SHP77 treated with DMSO at 0.1 percent for 48 hours (cell line): ENCODE results near the gene ENOX1.

Source experiments
- DNase-seq: peaks from one replicate; lab custom pipeline; 2025; lab: John Stamatoyannopoulos, UW

Gene ENOX1

DNA sequence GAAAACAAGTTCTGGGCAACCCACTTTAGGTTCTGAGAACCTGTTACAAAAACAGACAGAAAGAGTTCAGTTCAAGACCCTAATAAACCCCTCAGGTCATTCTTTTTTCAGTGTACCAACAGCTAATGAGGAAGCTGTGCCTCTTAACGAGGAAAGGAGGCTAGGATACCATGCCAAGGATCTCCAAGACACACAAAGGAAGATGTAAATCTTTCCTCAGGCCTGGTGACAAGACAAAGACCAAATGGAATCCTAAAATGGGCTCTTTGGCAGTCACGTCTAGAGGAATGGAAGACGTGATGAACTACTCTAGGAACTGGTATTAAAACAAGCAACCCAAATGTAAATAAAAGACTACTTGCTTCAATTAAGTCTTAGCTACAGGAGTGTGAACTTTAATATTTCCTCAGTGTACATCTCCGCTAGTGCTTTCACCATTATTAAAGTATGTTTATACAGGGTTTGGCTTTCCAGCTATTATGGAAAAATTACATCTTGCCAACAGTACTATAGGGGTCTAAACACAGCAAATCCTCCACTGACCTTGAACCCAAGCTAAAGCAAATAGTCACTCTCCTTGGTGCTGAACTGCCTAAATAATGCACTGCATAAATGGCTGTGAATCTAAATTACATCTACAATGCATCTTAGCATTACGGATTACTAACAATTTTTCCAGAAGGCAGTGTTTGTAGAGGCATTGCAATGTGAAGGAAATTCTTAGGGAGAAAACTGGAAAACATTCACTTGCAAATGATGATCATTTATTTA is 42.3 kb downstream of the ENOX1 start:
- DNase-seq = no peak

DNA sequence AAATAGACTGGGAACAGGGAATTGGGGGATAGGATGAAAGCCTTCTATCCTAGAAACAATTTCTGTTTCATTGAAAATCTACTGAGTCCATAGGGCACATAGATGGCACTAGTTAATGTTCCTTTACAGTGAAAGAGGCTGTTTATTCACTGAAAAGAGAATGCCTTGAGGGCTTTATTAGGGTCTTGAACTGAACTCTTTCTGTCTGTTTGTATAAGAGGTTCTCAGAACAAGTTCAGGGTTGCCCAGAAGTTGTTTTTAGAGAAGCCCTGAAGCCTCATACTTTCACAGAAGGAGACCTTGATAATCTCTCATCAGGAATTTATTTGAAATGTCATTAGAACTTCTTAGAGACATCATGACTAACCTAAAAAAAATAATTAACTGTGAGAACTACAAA is 43.9 kb downstream of the ENOX1 start:
- DNase-seq = no peak

DNA sequence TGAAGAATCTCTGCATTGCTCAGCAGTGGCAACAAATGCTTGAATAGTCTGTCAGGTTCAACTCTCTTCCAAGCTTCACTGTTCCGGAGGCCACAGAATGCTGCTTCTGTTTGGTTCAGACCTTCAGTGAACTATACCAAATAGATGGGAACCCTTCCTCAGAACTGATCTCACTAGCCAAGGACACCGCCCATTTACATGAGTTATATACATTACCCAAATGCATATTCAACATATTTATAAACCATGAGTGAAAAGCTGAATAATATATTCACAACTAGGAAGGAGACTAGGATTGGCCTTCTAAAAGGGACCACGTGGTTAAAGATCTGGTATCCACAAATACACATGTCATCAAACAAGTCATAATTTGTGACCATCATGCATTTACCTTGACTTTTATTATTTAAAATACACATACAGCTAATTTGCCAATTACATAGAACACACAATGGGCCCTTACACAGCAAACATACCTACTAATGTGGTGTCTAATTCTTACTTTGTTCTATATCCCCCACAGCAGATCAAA is 49.3 kb downstream of the ENOX1 start:
- DNase-seq = no peak

DNA sequence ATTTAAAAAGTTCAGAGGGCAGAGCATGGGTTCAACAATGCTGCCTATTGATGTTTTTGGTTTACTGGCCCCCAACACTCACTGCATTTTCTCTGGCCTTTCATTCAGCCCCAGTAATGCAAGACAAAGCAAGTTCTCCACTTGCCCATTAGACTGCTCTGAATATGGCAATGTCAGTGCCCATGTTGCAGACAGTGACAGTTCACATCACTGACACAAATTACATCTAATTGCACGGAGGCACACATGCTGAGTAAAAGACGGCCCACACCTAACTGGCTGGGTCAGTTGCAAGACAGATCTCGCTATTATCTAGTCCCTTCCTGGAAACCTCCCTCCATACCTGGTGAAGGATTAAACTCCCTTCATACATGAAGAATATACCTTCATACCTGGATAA is 54.0 kb downstream of the ENOX1 start:
- DNase-seq = no peak

- DNase-seq = no peak
Measured at GRCh38 chr13:43731296-43731695, 55.5 kb downstream of the ENOX1 start.

DNA sequence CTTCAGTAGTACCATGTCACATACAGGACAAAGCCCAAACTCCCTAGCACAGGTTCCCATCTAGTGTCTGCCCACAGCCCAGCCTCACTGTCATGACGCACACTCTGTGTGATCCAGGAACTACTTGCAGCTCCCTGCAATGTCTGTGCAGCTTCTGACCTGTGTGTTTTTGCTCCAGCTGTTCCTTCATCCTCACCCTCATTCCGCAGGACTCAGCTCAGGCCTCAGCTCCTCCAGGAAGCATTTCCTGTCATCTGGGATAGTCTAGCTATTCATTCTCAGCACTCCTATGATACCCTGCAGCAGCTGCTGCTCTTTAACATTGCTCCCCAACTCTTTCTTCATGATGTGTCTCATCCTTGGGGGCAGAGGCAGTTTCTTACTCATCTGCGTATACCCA is 56.1 kb downstream of the ENOX1 start:
- DNase-seq = no peak

DNA sequence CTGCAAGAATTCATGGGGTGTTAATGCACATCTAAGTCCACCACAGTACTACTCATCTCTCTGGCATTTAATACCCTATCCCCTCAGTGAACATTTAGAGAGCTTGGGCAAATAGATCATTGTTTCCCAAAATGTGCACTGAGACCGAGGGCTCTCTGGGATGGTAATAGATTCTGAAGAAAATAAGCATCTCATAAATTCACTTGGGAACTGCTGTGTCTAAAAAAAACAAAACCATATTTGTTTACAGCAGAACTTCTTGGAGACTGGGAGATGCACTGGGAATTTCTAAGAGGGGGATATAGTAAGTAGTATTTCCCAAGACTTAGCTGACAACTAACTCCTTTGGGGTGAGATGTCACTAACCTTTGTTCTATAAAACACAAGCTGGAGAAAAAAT is 58.4 kb downstream of the ENOX1 start:
- no peak for DNase-seq

- DNase-seq = no peak
Measured at GRCh38 chr13:43727856-43728255, 58.9 kb downstream of the ENOX1 start.

DNA sequence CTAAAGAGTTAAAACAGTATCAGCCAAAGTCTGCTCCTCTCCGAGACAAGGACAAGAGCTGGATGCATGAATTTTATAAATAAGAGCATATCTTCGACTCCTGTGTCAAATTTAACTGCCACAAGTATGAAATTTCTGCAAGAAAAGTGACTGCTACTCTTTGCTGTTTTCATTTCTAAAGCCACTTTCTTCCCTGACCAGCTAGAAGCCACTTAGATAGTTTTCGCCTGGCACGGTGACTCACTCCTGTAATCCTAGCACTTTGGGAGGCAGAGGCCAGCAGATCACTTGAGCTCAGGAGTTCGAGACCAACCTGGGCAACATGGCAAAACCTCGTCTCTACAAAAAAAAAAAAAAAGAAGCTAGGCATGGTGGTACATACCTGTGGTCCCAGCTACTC is 61.3 kb downstream of the ENOX1 start:
- no peak for DNase-seq

DNA sequence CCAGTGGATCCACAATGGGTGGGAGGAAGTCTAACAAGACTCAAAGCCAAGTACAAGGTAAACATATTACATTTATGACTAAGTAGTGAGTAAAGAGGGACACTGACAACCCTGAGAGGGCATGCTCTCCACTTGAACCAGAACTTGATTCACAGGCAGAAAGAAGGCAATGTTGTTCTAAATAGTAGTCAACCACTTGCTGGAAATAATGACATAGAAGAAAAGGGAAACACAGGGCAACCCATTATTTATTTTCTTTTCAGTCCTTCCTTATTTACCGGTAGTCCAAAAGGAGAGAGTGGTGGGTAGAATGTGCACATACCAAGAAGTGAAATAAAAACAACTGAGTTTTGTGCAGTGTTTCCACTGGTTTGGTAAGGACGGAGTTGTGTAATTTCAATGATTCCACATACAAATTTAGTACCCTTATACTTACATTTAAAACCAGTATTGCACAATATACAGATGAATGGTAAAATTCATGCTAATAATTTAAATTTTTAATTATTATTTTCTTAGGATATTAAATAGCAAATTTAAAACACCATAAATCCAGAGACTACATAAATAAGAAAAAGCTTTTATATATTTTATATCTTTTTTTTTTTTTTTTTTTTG is 65.9 kb downstream of the ENOX1 start:
- no peak for DNase-seq

GRCh38 chr13:43698758-43699157 is 88.0 kb downstream of the ENOX1 start:
- DNase-seq = no peak

DNA sequence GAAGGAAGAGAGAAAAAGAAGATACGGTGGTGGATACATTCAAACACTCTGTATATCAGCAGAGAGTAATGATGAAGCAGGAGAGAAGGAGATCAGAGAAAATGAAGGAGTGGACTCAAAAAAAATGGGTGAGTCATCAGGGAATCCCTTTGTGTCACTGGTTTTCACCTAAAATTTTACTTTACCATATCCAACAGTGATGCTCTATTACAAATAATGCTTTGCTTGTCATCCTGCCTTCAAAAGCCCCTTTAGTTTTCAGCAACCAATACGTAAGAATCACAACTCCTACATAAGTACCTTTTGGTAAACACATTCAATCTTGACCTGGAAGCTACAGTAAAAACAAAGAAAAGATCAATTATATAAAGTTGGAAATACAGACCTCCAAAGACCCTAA is 88.8 kb downstream of the ENOX1 start:
- DNase-seq = no peak

- no peak for DNase-seq
Measured at GRCh38 chr13:43697323-43697722, 89.4 kb downstream of the ENOX1 start.

GRCh38 chr13:43694146-43694664 is 92.6 kb downstream of the ENOX1 start:
- no peak for DNase-seq

DNA sequence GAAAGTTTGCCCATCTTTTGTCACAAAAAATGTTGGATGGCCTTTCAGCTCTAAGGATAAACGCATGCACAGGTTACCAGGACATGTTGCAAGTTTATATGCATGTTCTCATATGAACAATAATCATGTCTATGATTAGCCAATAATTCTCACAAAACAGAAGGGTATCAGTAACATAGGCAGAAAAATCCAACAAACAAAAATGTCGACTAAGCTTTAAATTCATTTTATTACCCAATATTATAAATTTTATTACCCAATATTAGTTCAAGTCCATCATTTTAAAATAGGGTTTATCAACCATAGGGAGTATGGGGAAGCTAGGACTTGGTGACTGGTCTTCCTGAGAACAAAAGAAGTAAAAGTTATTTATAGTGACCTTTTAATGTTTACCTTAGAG is 93.1 kb downstream of the ENOX1 start:
- no peak for DNase-seq

GRCh38 chr13:43688227-43688907 is 98.4 kb downstream of the ENOX1 start:
- no peak for DNase-seq

DNA sequence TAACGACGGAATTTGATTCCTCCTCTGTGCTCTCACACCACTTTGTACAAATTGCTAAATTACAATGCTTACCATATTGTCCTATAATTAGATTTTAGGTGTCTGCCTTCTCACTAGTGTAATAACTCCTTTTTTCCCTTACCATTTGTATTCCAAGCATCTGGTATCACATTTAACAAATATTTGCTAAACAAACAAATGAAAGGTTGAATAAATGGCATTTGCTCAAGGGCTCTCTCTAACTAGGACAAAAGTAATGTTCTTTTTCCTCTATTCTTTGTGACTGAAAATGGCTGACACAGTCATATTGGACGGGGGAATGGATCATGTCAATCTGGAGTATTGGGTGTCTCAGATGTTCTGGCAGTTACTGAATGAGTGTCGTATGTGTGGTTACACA is 99.7 kb downstream of the ENOX1 start:
- no peak for DNase-seq

- no peak for DNase-seq
Measured at GRCh38 chr13:43686557-43686956, 100.2 kb downstream of the ENOX1 start.

- DNase-seq = no peak
Measured at GRCh38 chr13:43684963-43685725, 101.6 kb downstream of the ENOX1 start.

DNA sequence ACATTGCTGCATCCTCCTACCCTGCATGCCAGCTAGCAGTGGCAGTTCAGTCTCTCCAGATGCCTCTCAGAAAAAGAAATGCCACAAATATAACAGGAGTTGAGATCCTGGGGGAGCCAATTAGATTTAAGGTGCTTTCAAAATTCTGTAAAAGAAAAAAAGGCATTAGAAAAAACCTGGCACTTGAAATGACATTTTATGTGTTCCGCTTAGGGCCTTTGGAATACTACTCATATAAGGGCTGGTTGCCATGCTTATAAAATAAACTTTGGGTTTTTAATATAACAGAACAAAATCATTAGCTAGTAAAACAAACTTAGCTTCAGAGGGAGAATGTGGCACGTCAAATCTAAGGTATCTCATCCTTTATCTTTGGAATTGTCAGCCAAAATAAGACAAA is 104.1 kb downstream of the ENOX1 start:
- DNase-seq = no peak

DNA sequence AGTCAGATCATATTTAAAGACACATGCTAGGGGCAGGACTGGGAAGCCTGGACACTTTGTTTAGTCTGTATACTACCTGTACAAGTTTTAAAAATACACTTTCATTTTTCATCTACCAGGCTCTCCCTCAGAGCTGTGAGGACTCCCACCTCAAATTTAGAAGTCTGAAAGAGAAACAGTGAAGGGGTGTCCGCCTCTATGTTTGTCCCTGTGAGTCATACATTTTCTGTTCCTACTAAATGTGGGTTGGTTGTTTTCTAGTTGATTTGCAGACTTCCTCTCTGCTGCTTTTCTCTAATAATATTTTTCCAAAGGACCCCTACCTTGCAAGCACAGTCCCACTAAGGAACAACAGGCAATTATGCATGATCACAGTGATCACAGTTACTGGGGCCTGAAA is 110.5 kb downstream of the ENOX1 start:
- no peak for DNase-seq

DNA sequence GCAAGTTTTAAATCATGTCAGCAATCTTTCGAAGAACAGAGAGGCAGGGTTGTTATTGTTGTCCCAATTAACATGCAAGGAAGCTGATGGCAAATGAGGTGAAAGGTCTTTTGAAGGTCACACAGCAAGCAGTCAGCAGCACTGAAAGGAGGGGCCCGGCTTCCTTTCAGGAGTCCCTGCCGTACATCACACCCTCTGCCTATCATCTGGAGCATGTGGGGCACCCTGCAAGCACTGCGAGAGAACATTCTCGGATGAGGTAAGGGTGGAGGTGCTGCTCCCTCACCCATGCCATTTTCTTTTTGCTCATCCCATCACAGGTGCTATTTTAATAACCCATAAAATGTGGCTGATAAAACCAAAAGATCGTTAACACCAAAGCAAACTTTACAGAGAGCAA is 111.2 kb downstream of the ENOX1 start:
- DNase-seq = no peak
